NCI-H345 (cell line): ENCODE data around the gene KCNA5.

ENCODE experiments used
- DNase-seq: peaks from one replicate; lab custom pipeline; 2025; lab: John Stamatoyannopoulos, UW

The KCNA5 gene

DNA sequence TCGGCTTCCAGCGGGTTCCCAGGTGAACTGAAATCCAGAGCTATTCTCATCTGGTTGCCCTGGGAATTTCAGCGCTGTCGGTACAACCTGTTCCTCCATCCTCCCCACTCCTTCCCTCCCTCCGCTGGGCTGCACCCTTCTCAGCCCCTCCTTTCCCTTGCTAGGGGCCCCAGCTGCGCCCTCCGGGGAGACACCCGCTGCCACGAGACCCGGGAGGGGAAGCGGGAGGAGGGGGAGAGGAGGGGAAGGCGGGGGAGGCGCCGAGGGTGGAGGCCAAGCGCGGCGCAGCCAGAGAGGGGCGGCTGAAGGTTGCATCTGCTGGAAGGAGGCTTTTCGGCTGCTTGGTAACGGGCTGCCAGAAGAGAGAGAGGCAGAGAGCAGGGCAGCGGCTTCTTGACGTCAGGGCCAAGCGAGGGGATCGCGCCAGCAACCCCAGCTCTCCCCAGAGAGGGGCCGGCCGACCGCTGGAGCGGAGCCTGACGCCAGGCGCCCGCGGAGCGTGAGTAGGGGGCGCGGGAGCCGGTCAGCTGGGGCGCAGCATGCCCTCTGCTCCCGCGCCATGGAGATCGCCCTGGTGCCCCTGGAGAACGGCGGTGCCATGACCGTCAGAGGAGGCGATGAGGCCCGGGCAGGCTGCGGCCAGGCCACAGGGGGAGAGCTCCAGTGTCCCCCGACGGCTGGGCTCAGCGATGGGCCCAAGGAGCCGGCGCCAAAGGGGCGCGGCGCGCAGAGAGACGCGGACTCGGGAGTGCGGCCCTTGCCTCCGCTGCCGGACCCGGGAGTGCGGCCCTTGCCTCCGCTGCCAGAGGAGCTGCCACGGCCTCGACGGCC lies at the start of gene KCNA5:
KCNA5 (plus strand) TSS at position 291 of the 831 bp plus-strand sequence; CDS start at position 560, 269 bp downstream.
- DNase-seq, result peak; percentile 82

DNA sequence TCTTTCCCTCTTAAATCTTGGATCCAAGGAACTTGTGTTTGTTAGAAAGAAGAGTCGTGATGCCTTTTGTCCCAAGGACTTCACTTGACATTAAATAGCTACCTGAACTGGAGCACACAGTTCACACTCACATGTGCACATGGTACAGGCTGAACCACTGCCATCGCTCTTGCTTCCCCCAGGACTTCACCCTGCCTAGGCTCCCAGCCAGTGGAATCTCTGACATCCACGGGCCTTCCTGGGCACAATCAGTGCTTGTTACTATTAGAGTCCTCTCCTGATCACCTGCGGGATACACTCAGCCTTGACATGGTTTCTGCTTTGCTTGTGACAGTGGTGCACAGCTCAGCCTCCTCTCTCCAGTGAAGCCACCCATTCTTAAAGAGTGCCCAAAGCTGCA lies 49.1 kb upstream of the KCNA5 start:
- DNase-seq, result no peak

DNA sequence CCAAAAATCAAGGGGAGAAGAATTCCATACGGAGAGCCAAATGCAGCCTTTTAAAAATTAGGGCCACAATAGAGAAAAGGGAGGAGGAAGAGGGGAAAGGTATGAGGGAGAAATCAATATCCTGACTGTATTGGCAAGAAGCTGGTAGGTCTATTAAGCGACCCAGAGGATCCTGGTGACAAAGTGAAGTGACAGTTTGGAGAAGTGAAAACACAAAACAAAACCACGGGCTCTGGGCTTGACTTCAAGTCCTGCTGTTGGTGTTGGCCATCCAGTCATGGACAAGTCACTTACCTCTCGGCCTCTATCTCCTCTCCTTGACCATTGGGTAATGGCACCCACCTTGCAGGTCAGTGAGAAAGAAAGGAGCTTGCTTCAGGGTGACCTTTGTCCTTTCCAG lies 47.0 kb upstream of the KCNA5 start:
- no peak for DNase-seq

GRCh38 chr12:4997939-4998338 lies 45.7 kb upstream of the KCNA5 start:
- peak; percentile 37 for DNase-seq

GRCh38 chr12:5000204-5000603 lies 43.5 kb upstream of the KCNA5 start:
- peak; percentile 38 for DNase-seq

DNA sequence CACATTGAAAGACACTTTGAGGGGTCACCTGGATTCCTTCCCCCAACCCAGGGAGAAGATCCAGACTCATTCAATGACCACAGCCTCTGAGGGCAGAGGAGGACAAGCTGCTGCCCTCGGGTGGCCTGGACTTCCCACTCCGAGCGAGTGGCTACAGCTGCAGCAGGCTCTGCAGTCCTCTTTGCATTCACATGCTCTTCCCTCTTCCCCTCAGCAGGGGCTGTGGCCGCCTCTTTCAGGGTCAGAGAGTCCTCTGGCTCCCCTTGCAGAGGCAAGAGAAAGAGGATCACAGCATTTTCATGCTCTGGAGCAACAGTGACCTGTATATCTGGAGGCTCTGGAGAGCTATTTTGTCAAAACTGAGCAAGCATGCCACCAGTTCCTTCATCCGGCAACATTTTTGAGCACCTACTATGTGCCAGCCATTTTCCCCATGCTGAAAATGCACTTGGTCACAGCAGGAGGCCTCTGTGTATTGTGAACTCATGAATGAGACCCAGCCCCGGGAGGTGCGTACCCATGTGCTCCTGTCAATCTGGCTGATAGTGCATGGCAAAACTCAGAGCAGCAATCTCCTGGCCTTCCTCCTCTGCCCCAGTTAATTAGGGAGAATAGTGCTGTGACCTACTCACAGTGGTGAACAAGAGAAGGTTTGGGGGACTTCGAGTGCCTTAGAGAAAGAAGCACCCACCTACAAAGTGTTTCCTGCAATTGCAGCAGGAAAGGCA lies 42.9 kb upstream of the KCNA5 start:
- no peak for DNase-seq

- peak; percentile 83 for DNase-seq
These were observed 40.5 kb upstream of the KCNA5 start for GRCh38 chr12:5003025-5003666.

- no peak for DNase-seq
These were observed 35.0 kb upstream of the KCNA5 start for GRCh38 chr12:5008661-5009060.

- DNase-seq, result no peak
These were observed 33.5 kb upstream of the KCNA5 start for GRCh38 chr12:5010151-5010550.

DNA sequence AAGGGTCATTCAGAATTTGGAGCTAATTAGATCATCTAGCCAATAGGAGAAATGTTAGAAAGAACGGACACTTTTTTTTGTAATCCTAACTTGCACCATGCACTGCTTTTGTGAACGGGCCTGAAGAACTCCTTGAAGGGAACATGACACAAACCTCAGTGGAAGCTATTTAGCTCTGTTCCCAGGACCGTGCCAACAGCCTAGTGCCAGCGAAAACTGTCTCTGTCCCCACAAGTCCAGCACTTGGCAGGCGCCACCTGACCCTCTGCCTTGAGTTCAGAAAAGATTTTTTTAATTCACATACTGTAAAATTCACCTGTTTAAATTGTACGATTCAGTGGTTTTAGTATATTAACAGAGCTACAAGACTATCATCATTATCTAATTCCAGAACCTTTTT lies 31.3 kb upstream of the KCNA5 start:
- no peak for DNase-seq

DNA sequence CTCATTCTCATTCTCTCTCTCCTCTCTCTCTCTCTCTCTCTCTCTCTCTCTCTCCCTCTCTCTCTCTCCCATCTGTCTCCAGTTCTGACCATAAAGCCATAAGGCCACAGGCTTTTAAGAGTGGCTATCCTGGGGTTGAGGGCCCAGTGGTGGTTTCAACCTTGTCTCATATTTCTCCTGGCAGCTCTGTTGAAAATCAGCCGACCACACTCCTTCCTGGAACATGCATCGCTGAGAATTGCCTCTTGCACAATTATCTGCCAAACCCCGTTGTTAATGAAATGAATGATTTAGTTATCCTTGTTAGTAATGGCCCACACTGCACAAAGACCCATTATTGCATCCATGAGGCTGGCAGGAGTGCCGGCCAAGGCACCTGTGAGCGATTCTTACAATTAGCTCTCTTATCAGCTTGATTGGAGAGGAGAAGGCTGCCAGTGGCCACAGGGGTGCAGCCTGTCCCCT lies 30.4 kb upstream of the KCNA5 start:
- no peak for DNase-seq

DNA sequence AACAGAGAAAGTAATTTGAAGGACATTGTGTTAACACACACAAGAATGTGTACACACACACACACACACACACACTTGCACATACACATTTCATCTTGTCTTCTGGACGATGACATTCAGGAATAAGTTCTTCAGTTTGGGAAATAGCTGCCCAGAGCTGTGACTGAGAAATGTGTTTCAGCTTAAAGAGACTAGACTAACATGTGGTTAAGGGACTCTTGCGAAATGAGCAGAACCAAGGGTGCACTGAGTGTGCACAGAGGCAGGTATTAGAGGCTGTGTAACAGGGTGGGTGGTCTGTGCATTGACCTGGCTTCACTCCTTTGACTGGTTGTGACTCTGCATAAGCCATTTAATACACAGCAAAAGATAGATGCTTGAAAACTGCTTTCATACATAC lies 29.4 kb upstream of the KCNA5 start:
- DNase-seq, result no peak

GRCh38 chr12:5015711-5016492 lies 27.8 kb upstream of the KCNA5 start:
- DNase-seq, result no peak

GRCh38 chr12:5016526-5016925 lies 27.2 kb upstream of the KCNA5 start:
- DNase-seq, result no peak

GRCh38 chr12:5017638-5018348 lies 25.9 kb upstream of the KCNA5 start:
- DNase-seq, result no peak

DNA sequence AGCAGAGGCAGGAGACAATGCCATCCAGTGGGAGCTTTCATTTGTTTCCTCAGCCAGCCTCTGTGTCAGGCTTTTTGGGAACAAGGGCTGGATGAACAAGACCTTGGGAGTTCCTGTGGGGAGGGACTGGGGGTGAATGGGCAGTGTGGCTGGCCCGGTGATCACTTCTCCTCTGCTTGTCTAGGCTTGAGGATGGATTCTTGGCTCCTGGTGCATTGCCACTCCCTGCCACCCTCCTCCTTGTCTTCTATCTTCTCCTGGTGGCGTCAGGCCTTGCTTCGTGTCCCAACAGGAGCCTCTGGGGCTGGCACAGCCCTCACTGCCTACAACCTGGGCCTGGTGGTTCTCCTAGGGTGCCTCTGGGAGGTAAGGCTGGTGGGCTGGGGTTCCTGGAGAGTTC lies 25.0 kb upstream of the KCNA5 start:
- DNase-seq, result no peak

GRCh38 chr12:5022025-5022424 lies 21.7 kb upstream of the KCNA5 start:
- DNase-seq, result no peak

GRCh38 chr12:5022465-5023061 lies 21.1 kb upstream of the KCNA5 start:
- DNase-seq, result peak; percentile 74

GRCh38 chr12:5023842-5024241 lies 19.8 kb upstream of the KCNA5 start:
- no peak for DNase-seq

DNA sequence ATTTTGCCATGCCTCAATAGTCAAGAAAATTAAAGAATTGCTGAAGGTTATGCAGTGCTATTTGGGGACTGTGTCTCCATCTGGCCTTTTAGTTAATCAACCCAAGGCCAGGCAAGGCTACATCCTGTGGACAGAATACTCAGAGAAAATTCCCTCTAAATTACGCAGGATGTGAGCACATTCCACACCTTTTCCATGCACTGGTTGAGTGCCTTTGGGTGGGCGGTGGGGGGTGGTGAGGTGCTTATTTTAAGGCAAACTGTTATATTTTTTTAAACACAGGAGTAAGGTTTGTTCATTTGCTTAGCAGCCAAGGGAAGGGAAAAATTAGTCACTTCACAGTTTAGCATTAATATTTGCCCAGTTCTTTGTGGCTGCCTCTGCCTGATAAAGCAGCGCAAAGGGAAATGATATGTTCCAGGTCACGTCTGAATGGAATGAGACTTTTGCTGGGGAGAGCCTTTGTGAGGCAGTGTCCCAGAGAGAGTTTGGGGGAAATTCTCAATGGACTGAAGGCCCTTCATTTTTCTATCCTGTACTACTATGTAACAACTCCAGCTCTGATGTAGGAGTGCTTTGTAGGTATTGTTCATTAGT lies 17.2 kb upstream of the KCNA5 start:
- no peak for DNase-seq
